HG03097 (cell line): ENCODE results near the gene C1QL1.

Experiments used
- ATAC-seq: cut with Tn5 transposase; IDR thresholded peaks from one replicate; pipeline ENCODE4 v1.9.1; 2021; ENCODE audit not compliant: unreplicated experiment, low FRiP score

Gene C1QL1

GRCh38 chr17:44968225-44969143, at the start of gene C1QL1:
Gene C1QL1, minus strand, starts transcription at chr17:44968303. Its CDS starts 255 bp downstream, at chr17:44968048.
- ATAC-seq, result peak; percentile 81

- no peak for ATAC-seq
Observed at GRCh38 chr17:45016823-45017222, 48.7 kb upstream of the C1QL1 start.

- ATAC-seq, result no peak
Observed at GRCh38 chr17:45016237-45016636, 48.1 kb upstream of the C1QL1 start.

- ATAC-seq, result no peak
Observed at GRCh38 chr17:45013021-45013997, 45.2 kb upstream of the C1QL1 start.

GRCh38 chr17:45011767-45012166, 43.7 kb upstream of the C1QL1 start:
- no peak for ATAC-seq

GRCh38 chr17:45009676-45010467, 41.8 kb upstream of the C1QL1 start:
- no peak for ATAC-seq

GRCh38 chr17:45008216-45008615, 40.1 kb upstream of the C1QL1 start:
- no peak for ATAC-seq

GRCh38 chr17:45006927-45007461, 38.9 kb upstream of the C1QL1 start:
- ATAC-seq, result no peak

GRCh38 chr17:45005700-45006099, 37.6 kb upstream of the C1QL1 start:
- no peak for ATAC-seq

- ATAC-seq, result no peak
Observed at GRCh38 chr17:45004388-45004787, 36.3 kb upstream of the C1QL1 start.

- ATAC-seq, result no peak
Observed at GRCh38 chr17:45003877-45004276, 35.8 kb upstream of the C1QL1 start.

- ATAC-seq, result no peak
Observed at GRCh38 chr17:45001310-45001709, 33.2 kb upstream of the C1QL1 start.

GRCh38 chr17:44999433-44999832, 31.3 kb upstream of the C1QL1 start:
- ATAC-seq, result no peak

- no peak for ATAC-seq
Observed at GRCh38 chr17:44998646-44999045, 30.5 kb upstream of the C1QL1 start.

GRCh38 chr17:44997733-44998520, 29.8 kb upstream of the C1QL1 start:
- no peak for ATAC-seq

GRCh38 chr17:44996304-44996703, 28.2 kb upstream of the C1QL1 start:
- no peak for ATAC-seq

GRCh38 chr17:44995436-44996001, 27.4 kb upstream of the C1QL1 start:
- ATAC-seq, result no peak

- ATAC-seq, result no peak
Observed at GRCh38 chr17:44992242-44992939, 24.3 kb upstream of the C1QL1 start.
